Stimulated activated CD8-positive, alpha-beta memory T cell treated with anti-CD3 and anti-CD28 coated beads, Interleukin-15, amount 100 ng/mL, for 1 hour (primary cell): Measurements from ENCODE around the gene NSUN2.

Experiments used
- DNase-seq: peaks from one replicate; pipeline ENCODE4 v3.0.0-alpha.2; 2020; ENCODE audit warnings: low read depth

Gene NSUN2

GRCh38 chr5:6556089-6556801 lies 76.6 kb downstream of the NSUN2 start:
- DNase-seq = no peak

GRCh38 chr5:6554812-6555211 lies 78.0 kb downstream of the NSUN2 start:
- no peak for DNase-seq

GRCh38 chr5:6553972-6554371 lies 78.9 kb downstream of the NSUN2 start:
- DNase-seq = no peak

- no peak for DNase-seq
Observed at GRCh38 chr5:6552612-6553011, 80.2 kb downstream of the NSUN2 start.

GRCh38 chr5:6551955-6552313 lies 80.9 kb downstream of the NSUN2 start:
- DNase-seq = no peak

- DNase-seq = no peak
Observed at GRCh38 chr5:6551287-6551954, 81.4 kb downstream of the NSUN2 start.

GRCh38 chr5:6550628-6551027 lies 82.2 kb downstream of the NSUN2 start:
- no peak for DNase-seq
